KOPT-K1 (cell line): ENCODE results near the gene WDR43.

ENCODE experiments used
- H3K27ac ChIP-seq: fragments of 200-600 bp; sonication (generic); 2 replicates; pipeline ENCODE4 v1.5.1; 2016; ENCODE audit warnings: antibody characterized with exemption, mild to moderate bottlenecking, low read depth, low read length; ENCODE audit not compliant: poor library complexity, severe bottlenecking
- H3K36me3 ChIP-seq: fragments of 200-600 bp; sonication (generic); 2 replicates; pipeline ENCODE4 v1.5.1; 2017; ENCODE audit warnings: antibody characterized with exemption, mild to moderate bottlenecking, low read length, moderate library complexity; ENCODE audit not compliant: insufficient read depth
- H3K9me3 ChIP-seq: fragments of 200-600 bp; sonication (generic); 2 replicates; pipeline ENCODE4 v1.5.1; 2017; ENCODE audit warnings: antibody characterized with exemption, low read length, mild to moderate bottlenecking; ENCODE audit not compliant: insufficient read depth, poor library complexity, severe bottlenecking

The WDR43 gene

DNA sequence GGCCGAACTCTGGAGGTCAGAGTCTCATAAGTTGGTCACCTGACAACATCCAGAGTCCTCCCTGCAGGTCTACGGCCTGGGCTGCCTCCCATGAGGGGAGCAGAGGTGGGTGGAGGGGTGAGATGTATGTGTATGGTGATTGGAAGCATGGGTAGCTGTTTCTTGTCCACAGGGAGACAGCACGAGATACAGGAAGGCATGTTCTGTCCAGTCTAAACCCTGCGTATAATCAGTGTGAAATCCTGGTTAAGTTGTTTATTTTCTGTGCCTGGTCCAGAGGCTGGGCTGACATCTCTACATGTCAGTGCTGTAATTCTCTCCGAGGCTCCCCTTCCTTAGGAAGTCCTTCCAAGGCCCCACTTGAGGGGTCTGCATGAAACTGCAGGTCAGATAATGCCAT, 95.5 kb downstream of the WDR43 start:
- no peak overlapping the region for H3K27ac ChIP-seq
- no peaks in the 10 kb centered on the region for H3K9me3 ChIP-seq
- H3K36me3 ChIP-seq: no peaks in the 10 kb centered on the region

DNA sequence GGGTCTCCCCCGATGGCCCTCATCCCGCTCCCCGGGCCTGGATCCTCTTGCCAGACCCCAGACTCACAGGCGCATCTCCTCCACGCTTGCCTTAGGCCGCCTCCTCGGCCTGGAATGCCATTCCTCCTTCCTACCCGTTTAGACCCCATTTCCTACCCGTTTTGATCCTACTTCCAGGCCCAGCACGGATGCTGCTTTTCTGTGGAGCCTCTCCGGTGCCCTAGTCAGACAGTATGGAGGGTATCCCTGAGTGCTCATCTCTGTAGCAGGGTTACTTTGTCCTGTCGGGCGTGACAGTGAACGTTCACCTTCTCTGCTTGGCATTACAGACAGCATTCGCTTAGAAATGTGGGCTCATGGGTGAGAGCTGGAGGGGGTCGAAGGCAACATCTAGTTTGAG, 96.0 kb downstream of the WDR43 start:
- H3K9me3 ChIP-seq: no peaks in the 10 kb centered on the region
- no peak overlapping the region for H3K27ac ChIP-seq
- no peaks in the 10 kb centered on the region for H3K36me3 ChIP-seq

DNA sequence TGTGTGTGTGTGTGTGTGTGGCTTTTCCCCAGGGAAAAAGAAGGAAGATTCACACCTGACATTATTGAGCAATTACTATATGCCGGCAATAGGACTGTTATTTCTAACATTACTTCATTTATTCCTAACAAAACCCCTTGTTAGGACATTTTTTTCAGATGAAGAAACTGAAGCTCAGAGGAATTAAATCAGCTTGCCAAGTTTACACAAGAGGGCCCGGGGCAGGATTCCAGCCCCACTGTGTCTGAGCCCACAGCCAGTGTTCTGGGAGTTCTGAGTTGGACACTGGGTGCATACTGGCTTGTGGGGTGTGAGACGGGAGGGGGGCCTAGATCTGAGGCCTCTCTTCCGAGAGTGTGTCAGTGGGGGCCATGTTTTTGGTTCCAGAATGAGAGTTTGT, 96.6 kb downstream of the WDR43 start:
- Histone ChIP-seq H3K9me3 (no peaks in the 10 kb centered on the region), H3K27ac (no peak overlapping the region), H3K36me3 (no peaks in the 10 kb centered on the region)

DNA sequence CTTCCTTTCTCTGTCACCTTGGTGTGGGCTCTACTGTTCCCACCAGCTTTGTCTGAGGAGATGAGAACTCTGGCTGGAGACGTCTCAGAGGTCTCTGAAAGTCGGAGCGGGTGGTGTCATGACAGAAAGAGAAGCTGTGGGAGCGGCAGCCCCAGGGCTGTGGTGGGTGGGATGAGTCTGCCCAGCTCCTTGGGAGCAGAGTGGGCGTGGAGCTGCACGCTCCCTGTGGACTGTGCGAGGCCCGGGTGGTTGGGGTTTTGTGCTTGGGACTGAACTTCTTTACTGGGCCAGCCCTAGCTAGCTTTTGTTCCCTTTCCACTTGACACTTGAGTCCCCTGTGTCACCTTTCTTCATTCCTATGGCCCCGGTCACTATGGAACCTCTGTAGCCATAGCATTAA, 97.0 kb downstream of the WDR43 start:
- no peaks in the 10 kb centered on the region for H3K36me3 ChIP-seq

DNA sequence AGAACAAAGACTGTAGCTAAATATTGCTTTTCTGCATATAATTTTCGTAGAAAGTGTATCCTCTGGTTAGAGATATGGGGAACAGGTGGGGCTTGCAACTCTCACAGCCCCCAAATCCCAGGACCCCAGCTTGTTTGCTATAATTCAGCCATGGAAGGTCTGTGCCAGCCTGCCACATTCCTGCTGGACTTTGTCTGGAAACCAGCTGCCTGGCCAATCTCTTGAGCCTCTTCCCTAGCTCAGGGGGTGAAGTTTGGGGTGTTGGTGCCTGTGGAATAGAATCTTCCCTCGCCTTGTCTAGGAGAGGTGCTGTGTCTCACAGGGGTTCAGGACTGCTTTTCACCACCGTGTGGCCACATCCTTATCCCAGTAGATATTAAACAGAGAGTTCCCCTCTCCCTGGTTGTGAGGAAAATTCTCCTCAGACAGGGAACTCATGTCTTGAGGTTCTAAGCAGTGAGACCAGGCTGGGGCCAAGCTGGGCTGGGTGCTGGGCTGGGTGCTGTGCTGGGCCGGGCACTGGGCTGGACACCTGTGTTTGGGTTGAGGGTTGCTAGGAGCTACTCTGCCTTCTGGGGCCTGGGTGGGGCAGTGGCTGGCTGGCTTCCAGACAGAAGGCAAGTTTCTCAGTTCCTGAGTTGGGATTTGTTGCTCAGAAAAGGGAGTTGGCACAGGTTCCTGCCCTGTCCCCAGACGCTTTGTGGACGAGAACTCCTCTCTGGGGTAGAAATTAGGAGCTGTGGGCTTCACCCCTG, 98.9 kb downstream of the WDR43 start:
- H3K27ac ChIP-seq: no peak overlapping the region
- no peaks in the 10 kb centered on the region for H3K36me3 ChIP-seq
- H3K9me3 ChIP-seq: no peaks in the 10 kb centered on the region

More for the DNA sequence above, 97.0 kb downstream of the WDR43 start:
- H3K27ac ChIP-seq: no peak overlapping the region
- no peaks in the 10 kb centered on the region for H3K9me3 ChIP-seq

DNA sequence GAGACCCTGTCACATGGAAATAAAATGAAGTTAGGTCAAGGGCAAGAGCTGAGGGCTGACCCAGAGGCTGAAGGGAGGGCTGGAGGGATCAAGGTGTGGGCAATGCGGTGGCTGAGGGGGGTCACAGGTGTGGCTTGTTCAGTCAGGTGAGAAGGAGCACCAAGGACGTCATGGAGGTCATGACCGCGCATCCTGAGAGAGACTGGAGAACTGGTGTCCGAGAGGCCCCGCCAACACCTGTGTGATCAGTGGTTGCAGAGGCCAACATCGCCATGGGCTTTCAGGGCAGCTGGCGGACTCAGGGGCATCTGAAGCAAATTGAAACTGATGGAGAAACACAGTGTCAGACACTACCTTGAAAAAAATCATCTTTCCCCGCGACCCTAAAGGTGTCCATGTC, 99.6 kb downstream of the WDR43 start:
- no peaks in the 10 kb centered on the region for H3K36me3 ChIP-seq
- no peaks in the 10 kb centered on the region for H3K9me3 ChIP-seq
- no peak overlapping the region for H3K27ac ChIP-seq

DNA sequence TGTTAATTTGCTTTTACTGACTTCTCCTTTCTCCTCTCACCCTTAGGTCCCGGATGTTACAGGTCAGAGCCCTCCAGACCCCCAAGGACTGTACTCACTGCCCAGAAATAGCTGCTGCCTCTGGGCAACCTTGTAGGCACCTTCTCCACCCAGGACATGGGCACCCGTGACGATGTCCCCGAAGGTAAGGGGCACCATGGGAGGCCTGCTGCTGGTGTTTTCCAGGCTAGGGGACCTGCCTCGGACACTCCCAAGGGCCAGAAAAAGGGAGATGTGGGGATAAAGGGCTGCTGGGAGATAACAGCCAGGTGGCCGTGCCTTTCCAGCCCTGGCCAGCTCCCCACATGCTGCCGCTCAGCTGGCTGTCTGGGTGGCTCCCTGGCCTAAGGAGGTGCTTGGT, 100.2 kb downstream of the WDR43 start:
- H3K9me3 ChIP-seq: no peaks in the 10 kb centered on the region
- H3K36me3 ChIP-seq: no peaks in the 10 kb centered on the region
- no peak overlapping the region for H3K27ac ChIP-seq

DNA sequence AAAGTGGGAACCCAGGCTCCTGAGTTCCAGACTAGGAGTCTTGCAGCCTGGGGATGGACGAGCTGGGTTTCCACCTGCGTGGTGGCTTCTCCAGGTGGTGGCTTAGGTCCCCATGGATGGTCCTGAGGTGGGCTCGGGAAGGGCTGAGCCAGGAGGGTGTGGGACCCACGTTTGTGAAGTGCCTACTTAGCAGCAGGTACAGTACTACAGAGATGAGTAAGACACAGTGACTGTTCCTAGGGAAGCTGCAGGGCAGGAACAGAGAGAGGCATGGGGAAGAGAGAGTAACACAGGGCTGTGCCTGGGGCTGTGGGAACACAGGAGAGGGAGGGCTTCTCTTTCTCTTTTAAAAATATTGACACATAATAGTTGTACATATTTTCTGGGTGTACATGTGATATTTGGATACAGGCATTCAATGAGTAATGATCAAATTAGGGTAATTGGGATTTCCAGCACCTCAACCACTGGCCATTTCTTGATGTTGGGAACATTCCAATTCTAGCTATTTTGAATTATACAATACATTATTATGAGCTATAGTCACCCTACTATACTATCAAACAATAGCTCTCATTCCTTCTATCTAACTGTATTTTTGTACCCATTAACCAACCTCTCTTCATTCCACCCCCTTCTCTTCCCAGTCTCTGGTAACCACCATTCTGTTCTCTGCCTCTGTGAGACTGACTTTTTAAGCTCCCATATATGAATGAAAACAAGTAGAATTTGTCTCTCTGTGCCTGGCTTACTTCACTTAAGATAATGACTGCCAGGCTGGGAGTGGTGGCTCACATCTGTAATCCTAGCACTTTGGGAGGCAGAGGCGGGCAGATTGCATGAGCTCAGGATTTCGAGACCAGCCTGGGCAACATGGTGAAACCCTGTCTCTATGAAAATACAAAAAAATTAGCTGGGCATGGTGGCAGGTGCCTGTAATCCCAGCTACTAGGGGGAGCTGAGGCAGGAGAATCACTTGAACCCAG, 101.6 kb downstream of the WDR43 start:
- Histone ChIP-seq H3K36me3 (no peaks in the 10 kb centered on the region), H3K27ac (no peak overlapping the region), H3K9me3 (no peaks in the 10 kb centered on the region)

DNA sequence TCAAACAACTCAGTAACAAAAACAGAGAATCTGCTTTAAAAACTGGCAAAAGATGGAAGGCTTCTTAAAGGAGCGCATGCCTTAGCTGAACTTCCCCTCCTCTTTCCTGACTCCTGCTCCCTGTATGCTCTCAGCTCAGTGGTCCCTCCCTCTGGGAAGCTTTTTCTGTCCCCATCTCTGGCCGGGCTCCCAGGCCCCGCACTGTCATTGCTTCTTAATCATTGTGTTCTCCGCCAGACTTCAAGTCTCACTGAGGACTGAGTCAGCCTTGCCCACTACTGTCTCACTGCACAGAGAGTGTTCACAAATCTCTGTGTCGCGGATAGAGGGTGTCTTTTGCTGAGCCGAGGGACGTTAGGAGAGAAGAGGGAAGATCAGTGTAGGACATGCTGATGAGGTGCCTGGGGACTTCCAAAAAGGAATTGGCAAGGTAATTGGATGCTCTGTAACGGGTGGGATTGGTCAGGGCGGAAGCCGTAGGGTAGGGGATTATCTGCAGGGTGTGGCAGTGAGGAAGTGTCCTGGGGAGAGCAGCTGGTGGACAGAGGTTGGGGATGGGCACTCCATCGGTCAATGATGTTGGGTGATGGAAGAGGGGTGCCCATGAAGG, 102.9 kb downstream of the WDR43 start:
- Histone ChIP-seq H3K27ac (no peak overlapping the region), H3K36me3 (no peaks in the 10 kb centered on the region), H3K9me3 (no peaks in the 10 kb centered on the region)
